Colonic mucosa (tissue), 4 donors: ENCODE data around the gene ADCY9. TPM values are rescaled to one million over a fixed set of nuclear protein-coding genes. Genes with fewer than 3 reads are reported as not detected.
"Not testable (repeated sequence)": the region's sequence is repeated elsewhere in the genome, so short reads cannot be mapped to it uniquely, and the experiment has no call there.

Source experiments
- DNase-seq: peaks from one replicate; pipeline ENCODE4 v3.0.0-alpha.2; 2020
- H3K27ac ChIP-seq: fragments of 200-600 bp; one replicate; pipeline ENCODE4 v1.8.0; 2021
- H3K27me3 ChIP-seq: fragments of 200-600 bp; one replicate; pipeline ENCODE4 v1.8.0; 2021
- H3K36me3 ChIP-seq: fragments of 200-600 bp; one replicate; pipeline ENCODE4 v1.8.0; 2021
- H3K4me1 ChIP-seq: fragments of 200-600 bp; one replicate; pipeline ENCODE4 v1.8.0; 2021; ENCODE audit warnings: mild to moderate bottlenecking
- H3K4me3 ChIP-seq: fragments of 200-600 bp; one replicate; pipeline ENCODE4 v1.8.0; 2021
- H3K9ac ChIP-seq, 2 donors: one replicate each; pipeline ENCODE4 v1.7.0; 2013; ENCODE audit warnings: control low read depth in 2 of 2, low read depth in 2 of 2, low read length in 2 of 2
- H3K9me3 ChIP-seq: fragments of 200-600 bp; one replicate; pipeline ENCODE4 v1.8.0; 2021
- CTCF ChIP-seq: fragments of 200-600 bp; IDR thresholded peaks from one replicate; pipeline ENCODE4 v1.8.0; 2022; ENCODE audit warnings: antibody characterized with exemption, mild to moderate bottlenecking
- intact Hi-C: fragments of 100-400 bp; cut with DNase I; formaldehyde crosslinking; loops from one replicate; pipeline ENCODE4 v1.14.1; 2022
- total RNA-seq, 2 donors: library from RNA; stranded (reverse); fragmentation: NEBNext Ultra II Directional in 1 of 2; extraction: Animal tissue kit (Norgen Biotek cat#: 25700) in 1 of 2; gene quantifications; one replicate each; pipeline ENCODE4 v1.2.1, GENCODE V29; 2021
- donor health status: healthy.
- donor health status: DM: no; HTN: no; CAD: no.
- donor health status: DM: no; HTN: no; CAD: no.

The ADCY9 gene
- total RNA-seq, 2 donors from 2014 or later, result 23.8 to 25.6 TPM

DNA sequence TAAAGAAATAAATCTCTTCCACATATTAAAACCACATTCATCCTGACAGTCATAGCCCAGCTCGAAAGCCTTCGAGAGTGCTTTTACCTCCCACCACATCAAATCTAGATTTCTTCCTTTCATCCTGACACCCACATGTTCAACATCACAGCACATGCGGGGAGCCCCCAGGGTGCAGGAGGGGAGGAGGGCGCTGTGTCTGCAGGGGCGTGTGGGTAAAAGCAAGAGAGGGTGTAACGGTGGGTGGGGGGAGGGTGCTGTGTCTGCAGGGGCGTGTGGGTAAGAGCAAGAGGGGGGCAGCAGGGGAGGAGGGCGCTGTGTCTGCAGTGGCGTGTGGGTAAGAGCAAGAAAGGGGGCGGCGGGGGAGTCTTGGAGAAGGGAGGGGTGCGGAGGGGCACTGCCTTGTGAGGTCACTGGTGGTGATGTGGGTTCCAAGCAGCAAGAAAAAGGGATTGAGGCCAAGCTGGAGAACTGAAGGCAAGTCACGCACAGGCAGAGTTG lies 34.7 kb downstream of the ADCY9 start:
- Histone ChIP-seq H3K27ac (no peak overlapping the region), H3K36me3 (no peaks in the 10 kb centered on the region), H3K27me3 (no peaks in the 10 kb centered on the region), H3K4me3 (no peak overlapping the region), H3K9me3 (no peaks in the 10 kb centered on the region), H3K4me1 (no peaks in the 10 kb centered on the region), H3K9ac (no peak overlapping the region)
- DNase-seq, result no peak
- intact Hi-C loops, result no loop called here
- TF ChIP-seq CTCF, result no peak

GRCh38 chr16:4081047-4081446 lies 35.2 kb downstream of the ADCY9 start:
- H3K36me3 ChIP-seq, result no peaks in the 10 kb centered on the region
- H3K4me3 ChIP-seq, result no peak overlapping the region
- DNase-seq, result no peak
- no peak overlapping the region for H3K9ac ChIP-seq
- intact Hi-C loops, result no loop called here
- no peak overlapping the region for H3K27ac ChIP-seq
- TF ChIP-seq CTCF, result no peak
- no peaks in the 10 kb centered on the region for H3K4me1 ChIP-seq
- H3K9me3 ChIP-seq, result no peaks in the 10 kb centered on the region
- no peaks in the 10 kb centered on the region for H3K27me3 ChIP-seq

DNA sequence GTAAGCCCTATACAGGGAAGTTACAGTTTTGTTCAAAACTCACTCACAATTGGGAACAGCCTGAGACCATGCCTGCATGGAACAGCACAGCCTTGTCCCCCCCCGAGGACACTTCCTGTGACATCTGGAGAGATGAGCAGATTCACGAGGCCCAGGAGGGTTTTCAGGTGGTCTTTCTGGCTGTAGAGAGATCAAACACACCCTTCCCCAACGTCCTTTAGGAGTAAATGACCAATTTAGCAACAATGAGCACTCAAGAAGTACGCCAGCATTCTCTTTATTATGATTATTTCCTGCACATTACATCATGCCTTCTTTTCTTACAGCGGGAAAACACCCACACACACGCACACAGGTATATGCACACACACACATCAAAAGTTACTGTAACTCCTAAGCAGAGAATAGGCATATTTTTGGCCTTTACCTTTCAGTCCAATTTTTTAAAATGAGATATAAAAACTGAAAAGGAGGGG lies 39.0 kb downstream of the ADCY9 start:
- intact Hi-C loops, result no loop called here
- H3K9me3 ChIP-seq, result no peaks in the 10 kb centered on the region
- H3K9ac ChIP-seq, result no peak overlapping the region
- no peak overlapping the region for H3K27ac ChIP-seq
- TF ChIP-seq CTCF, result no peak
- H3K27me3 ChIP-seq, result no peaks in the 10 kb centered on the region
- H3K4me3 ChIP-seq, result no peak overlapping the region
- H3K36me3 ChIP-seq, result no peaks in the 10 kb centered on the region
- DNase-seq, result no peak
- no peaks in the 10 kb centered on the region for H3K4me1 ChIP-seq

GRCh38 chr16:4075534-4075933 lies 40.7 kb downstream of the ADCY9 start:
- no peaks in the 10 kb centered on the region for H3K9me3 ChIP-seq
- no peak for TF ChIP-seq CTCF
- no peak overlapping the region for H3K4me3 ChIP-seq
- no peak overlapping the region for H3K27ac ChIP-seq
- H3K9ac ChIP-seq, result no peak overlapping the region
- H3K27me3 ChIP-seq, result no peaks in the 10 kb centered on the region
- no peaks in the 10 kb centered on the region for H3K4me1 ChIP-seq
- intact Hi-C loops, result no loop called here
- no peak for DNase-seq
- H3K36me3 ChIP-seq, result no peaks in the 10 kb centered on the region

GRCh38 chr16:4073150-4073549 lies 43.1 kb downstream of the ADCY9 start:
- H3K27me3 ChIP-seq, H3K27ac ChIP-seq, H3K4me3 ChIP-seq, H3K36me3 ChIP-seq, H3K4me1 ChIP-seq, DNase-seq, H3K9ac ChIP-seq, H3K9me3 ChIP-seq, intact Hi-C loops: not testable (repeated sequence)

- Histone ChIP-seq H3K27ac (no peak overlapping the region), H3K9me3 (no peaks in the 10 kb centered on the region), H3K4me1 (no peaks in the 10 kb centered on the region), H3K4me3 (no peak overlapping the region), H3K27me3 (no peaks in the 10 kb centered on the region), H3K36me3 (no peaks in the 10 kb centered on the region), H3K9ac (no peak overlapping the region)
- TF ChIP-seq CTCF, result no peak
- no peak for DNase-seq
- intact Hi-C loops, result no loop called here
Observed at GRCh38 chr16:4071686-4072561, 44.3 kb downstream of the ADCY9 start.
